Measurements from ENCODE around the gene PAFAH2.

The PAFAH2 gene

GRCh38 chr1:26031196-26031595 is 33.3 kb upstream of the PAFAH2 start:
- no peak for DNase-seq (ENCODE audit: low read depth)

GRCh38 chr1:26029864-26030481 is 32.1 kb upstream of the PAFAH2 start:
- DNase-seq (ENCODE audit: low read depth), result no peak

GRCh38 chr1:26029054-26029863 is 31.4 kb upstream of the PAFAH2 start:
- DNase-seq (ENCODE audit: low read depth), result no peak

DNA sequence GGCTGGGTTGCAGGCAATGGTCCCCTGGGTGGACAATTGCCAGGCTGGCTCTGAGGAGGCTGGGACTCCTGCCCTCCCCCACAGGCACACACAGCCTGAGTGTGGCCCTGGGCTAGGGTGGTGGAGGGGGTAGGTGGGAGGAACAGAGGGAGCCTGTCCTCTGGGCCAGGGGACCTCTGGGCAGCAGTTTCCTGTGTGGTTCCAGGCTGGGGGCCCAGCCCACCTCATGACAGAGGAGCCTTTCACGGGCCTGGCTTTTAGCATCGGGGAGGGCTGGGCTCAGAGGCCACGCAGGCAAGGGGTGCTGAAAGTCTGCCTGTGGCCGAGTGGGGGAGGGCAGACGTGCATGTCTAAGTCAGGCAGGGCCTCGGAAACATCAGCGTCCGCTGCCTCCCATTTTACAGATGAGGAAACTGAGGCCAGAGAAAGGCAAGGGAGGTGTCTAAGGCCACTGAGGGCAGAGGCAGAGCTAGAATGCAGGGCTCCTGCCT is 30.7 kb upstream of the PAFAH2 start:
- DNase-seq (ENCODE audit: low read depth), result no peak

GRCh38 chr1:26027716-26028489 is 30.0 kb upstream of the PAFAH2 start:
- DNase-seq (ENCODE audit: low read depth), result no peak

- DNase-seq (ENCODE audit: low read depth), result no peak
These were observed 27.7 kb upstream of the PAFAH2 start for GRCh38 chr1:26025517-26025916.

- DNase-seq (ENCODE audit: low read depth), result no peak
These were observed 27.2 kb upstream of the PAFAH2 start for GRCh38 chr1:26025060-26025459.

DNA sequence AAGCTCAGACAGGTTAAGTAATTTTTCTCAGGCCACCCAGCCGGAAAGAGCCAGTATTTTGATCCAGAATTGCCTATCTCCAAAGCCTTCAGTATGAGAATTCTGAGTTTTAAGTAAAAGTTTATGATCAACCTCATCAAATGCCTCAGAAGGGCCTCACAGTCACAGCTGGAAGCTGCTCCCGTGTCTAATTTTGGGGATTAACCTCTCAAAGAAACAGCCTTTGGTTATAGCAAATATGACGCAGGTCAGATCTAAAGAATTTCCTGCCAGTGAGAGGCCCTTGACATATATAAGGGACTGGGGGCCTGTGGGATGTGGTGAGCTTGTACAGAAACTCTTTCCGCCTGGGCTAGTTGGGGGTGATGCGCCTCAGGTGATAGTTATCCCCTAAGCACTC is 26.0 kb upstream of the PAFAH2 start:
- DNase-seq (ENCODE audit: low read depth), result no peak

- DNase-seq (ENCODE audit: low read depth), result no peak
These were observed 25.1 kb upstream of the PAFAH2 start for GRCh38 chr1:26023009-26023408.

DNA sequence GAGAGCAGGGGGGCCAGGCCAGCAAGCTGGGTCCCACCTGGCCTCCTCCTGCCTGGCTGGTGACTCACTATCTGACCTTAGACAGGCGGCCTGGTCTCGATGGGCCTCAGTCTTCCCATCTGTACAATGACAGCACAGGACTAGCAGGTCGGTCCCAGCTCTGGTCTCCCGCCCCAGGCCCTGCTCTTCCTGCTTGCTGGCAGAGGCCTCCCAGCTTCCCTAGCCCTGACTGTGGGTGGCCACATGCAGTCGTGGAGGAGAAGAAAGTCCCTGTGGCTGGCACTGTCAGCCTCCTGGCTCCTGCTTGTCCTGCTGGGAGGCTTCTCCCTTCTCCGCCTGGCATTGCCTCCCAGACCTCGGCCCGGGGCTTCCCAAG is 24.5 kb upstream of the PAFAH2 start:
- DNase-seq (ENCODE audit: low read depth), result no peak

DNA sequence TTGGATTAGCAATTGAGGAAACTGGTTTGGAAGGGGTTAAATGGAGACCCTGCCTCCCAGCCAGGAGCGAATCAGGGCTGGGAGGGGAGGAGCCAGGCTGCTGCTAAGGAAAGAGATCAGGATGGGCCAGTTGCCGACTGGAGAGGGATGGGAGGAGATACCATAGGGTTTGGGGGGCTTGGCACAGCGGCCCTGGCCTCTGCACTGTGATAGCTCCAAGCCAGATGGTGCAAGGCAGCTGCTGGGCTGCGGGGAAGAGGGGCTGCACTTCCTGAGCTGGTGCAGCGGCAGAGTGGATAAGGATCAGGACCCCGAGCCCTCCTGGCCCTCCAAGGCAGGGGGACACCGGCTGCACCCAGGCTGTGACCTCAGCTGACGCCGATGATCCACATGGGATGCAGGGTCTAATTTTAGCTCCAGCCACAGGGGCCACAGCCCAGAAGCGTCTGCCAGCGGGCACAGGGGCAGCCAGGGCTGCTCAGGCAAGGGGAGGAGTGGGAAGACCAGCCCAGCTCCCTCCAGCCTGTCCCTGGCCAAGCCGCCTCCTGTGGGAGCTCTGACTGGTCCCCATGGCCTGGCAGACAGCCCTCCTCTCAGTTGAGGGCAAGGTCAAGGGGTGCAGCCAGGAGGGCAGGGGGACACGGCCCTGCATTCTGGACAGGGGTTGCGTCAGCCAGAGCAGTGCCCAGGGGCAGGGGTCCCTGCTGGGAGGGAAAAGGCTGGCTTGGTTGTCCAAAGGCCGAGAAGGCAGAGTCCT is 24.0 kb upstream of the PAFAH2 start, which contains the start of gene EXTL1:
TSS of gene EXTL1 (plus strand) at position 129 of the 757 bp plus-strand sequence. CDS start 872 bp downstream, outside the sequence.
- DNase-seq (ENCODE audit: low read depth), result no peak

GRCh38 chr1:26020941-26021646 is 23.2 kb upstream of the PAFAH2 start:
- DNase-seq (ENCODE audit: low read depth), result no peak

GRCh38 chr1:26020330-26020768 is 22.5 kb upstream of the PAFAH2 start:
- no peak for DNase-seq (ENCODE audit: low read depth)

GRCh38 chr1:26019641-26020315 is 21.9 kb upstream of the PAFAH2 start:
- DNase-seq (ENCODE audit: low read depth), result no peak

- no peak for DNase-seq (ENCODE audit: low read depth)
These were observed 19.7 kb upstream of the PAFAH2 start for GRCh38 chr1:26017606-26018005.

GRCh38 chr1:26016953-26017545 is 19.2 kb upstream of the PAFAH2 start:
- no peak for DNase-seq (ENCODE audit: low read depth)

- no peak for DNase-seq (ENCODE audit: low read depth)
These were observed 18.5 kb upstream of the PAFAH2 start for GRCh38 chr1:26016258-26016952.

- no peak for DNase-seq (ENCODE audit: low read depth)
These were observed 17.5 kb upstream of the PAFAH2 start for GRCh38 chr1:26015358-26015757.

GRCh38 chr1:26014179-26014578 is 16.3 kb upstream of the PAFAH2 start:
- no peak for DNase-seq (ENCODE audit: low read depth)

GRCh38 chr1:26012864-26013263 is 15.0 kb upstream of the PAFAH2 start:
- no peak for DNase-seq (ENCODE audit: low read depth)
